ENCODE measurements around the gene CTBS. TPM values are rescaled to one million over a fixed set of nuclear protein-coding genes. Genes with fewer than 3 reads are reported as not detected.
A peak's percentile ranks its signal among the peaks of the same experiment; 100 is the strongest.
"Not testable (repeated sequence)": the region's sequence is repeated elsewhere in the genome, so short reads cannot be mapped to it uniquely, and the experiment has no call there.

CTBS gene
- total RNA-seq, 1 experiment from 2014 or later: 4.7 TPM

- no peak for DNase-seq (ENCODE audit: low read depth)
These were observed 12.9 kb upstream of the CTBS start for GRCh38 chr1:84587099-84587498.

- DNase-seq (ENCODE audit: low read depth): no peak
These were observed 11.6 kb upstream of the CTBS start for GRCh38 chr1:84585803-84586202.

DNA sequence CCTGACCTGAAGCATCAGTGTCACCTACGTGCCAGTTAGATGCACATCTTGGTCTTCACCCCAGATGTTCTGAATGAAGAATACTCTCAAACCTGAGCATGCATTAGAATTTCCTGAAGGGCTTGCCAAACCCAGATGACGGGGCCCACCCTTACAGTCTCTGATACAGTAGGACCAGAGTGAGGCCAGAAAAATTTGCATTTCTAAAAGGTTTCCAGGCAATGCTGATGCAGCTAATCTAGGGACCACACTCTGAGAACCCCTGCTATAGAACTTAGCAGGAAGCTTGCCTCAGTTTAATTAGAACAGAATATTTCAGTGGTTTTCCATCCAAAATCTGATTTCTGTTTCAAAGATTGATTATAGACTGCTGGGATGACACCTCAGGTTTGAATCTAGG, 9.9 kb upstream of the CTBS start:
- no peak for DNase-seq (ENCODE audit: low read depth)

DNA sequence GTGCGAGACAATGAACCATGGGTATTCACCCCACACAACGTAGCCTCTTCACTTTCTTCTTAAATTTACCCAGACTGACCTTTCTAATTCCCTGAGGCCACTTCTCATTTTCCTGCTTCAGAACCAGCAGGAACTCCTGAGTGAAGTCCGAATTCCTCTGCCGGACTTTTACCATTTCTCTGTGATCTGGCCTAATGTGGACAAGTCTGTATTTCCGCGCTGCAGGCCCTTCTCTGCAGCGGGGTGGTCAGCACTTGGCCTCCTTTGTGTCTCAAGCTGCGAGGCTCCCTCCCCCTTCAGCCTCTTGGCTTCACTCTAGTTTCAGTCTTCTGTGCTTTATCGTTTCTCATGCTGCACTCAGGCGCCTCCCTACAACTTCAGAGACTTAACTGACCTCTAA, 9.4 kb upstream of the CTBS start:
- DNase-seq (ENCODE audit: low read depth): no peak

DNA sequence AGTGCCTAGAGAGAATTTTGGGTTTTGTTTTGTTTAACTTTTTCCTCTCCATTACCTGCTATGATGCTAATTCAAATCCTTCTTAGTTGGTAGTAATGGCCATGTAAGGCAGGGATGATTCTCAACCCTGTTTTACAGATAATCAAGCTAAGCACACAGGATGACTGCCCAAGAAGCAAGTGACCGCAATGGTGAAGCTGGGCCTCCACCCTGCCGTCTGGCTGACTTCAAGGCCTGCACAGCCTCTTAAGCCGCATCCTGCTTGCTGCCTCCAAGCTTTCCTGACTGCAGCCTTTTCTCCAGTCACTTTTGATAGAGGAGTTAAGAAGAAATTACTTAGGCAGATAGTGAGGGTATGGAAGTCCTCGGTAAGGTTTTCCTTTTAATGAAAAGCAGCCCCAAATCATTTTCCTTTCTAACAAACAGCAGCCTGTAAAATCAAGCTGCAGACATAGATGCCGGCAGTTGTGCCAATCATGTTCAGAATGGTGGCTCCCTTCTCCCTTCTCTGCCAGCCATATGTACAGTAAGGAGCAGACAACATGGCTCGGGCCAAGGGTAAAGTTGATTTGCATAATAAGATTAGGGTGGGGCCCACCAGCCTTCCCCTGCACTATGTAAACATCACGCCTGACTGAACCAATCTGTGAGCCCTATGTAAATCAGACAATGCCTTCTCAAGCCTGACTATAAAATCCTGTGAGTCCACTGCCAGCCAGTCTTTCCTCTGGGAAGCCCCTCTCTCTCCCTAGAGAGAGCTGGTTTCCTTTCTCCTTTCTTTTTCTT, 8.8 kb upstream of the CTBS start:
- DNase-seq (ENCODE audit: low read depth): no peak

- no peak for DNase-seq (ENCODE audit: low read depth)
These were observed 7.4 kb upstream of the CTBS start for GRCh38 chr1:84581648-84582047.

DNA sequence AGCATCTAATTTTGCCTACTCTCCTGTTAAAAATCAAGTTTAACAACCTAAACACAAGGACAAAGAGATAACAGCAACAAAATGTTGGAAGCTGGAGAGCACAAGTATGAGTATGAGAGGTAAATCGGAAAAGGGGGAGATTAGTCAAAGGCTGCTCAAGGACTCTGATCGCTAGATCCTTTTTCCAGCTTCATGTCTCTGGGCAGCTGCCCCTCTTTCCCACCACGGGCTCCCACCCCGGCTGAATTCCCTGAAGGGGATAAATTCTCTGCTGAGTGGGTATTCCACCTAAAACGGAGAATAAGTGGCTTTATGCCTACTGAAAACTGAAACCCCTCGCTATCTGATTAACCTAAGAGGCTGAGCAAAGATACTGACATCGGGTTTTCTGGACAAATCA, 696 bp upstream of the CTBS start:
- no peak for DNase-seq (ENCODE audit: low read depth)

DNA sequence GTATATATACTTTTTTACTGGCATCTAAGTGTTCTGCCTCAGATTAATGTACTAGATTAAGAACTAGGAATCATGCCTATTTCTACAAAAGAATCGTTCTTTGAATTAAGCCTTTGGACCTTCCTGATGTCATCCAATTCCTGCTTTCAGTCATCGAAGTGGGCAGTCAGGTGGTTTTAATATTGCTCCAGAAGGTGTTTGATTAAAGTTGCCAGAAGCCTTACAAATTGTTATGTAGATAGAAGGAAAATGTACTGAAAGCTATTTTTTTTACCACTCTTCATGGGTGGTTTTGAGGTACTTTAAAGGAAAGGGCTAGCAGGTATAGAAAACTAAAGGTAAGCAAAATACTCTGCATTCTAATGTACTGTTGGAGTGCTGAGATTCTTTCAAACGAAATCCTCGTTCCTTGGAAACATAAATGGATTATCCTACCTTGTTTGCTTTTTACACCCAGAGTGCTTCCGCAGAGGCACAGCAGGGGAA, 716 bp downstream of the CTBS start:
- DNase-seq (ENCODE audit: low read depth): no peak

DNA sequence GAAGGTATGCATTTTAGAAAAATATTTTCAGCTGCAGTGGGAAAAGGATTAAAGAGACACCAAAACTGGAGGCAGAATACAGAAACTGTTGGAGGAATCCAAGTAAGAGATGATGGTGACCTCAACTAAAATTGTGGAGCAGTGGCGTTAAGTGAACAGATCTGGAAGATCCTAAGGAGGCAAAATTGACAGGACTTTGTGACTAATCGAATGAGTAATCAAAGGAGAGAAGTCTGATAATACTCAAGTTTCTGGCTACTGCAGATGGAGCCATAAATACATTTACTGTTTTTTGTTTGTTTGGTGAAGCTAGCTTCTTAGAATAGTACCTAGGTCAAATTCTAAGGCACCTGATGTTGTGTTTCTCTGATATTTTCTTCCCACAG, 3.1 kb downstream of the CTBS start:
- DNase-seq (ENCODE audit: low read depth): peak; percentile 39

DNA sequence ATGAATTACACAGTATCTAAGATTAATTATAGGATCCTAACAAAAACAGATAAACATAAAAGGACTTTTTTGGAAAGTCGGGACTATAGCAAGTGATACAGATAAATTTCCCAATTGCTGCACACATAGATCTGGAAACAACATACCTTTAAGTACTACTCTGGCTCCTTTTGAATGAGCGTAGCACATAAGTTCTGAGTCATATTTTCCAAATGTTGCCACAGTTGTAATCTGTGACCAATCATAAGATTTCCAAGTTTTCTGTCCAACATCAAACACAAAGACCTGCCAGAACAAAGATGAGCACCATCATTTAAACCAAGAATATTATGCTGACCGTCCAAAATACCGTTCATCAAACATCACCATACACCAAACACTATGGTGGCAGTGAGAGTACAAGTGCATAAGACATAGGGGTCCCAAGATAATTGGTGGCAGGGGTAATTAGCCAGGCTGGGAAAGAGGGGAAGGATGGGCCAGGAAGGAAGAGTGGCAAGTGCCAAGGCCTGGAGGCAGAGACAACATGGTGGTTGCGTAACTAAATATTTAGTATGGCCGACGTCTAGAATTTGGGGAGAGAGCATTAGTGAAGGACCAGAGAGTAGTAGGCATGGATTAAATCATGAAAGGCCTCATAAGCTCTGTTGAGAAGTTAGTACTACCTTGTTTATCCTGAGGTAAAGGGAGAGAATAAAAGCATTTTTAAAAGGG, 3.6 kb downstream of the CTBS start:
- no peak for DNase-seq (ENCODE audit: low read depth)

- DNase-seq (ENCODE audit: low read depth): no peak
These were observed 5.0 kb downstream of the CTBS start for GRCh38 chr1:84569216-84569615.

DNA sequence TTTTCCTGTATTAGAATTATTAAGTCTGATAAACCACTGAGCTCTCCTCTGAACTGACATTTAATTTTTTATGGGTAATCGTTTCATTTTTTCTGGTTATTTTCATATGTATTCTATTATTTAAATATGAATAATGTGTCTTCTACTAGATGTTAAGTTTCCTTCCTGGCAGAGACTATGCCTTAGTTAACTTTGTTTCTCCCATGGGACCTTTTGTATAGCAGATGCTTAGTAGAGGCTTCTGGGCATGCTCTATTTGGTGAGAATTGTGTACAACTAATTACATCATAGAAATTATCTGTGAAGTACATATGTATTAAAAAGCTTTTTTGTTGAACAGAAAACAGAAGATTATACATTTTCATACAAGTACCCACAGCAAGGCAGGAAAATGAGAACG, 23.4 kb downstream of the CTBS start:
- no peak for DNase-seq (ENCODE audit: low read depth)

DNA sequence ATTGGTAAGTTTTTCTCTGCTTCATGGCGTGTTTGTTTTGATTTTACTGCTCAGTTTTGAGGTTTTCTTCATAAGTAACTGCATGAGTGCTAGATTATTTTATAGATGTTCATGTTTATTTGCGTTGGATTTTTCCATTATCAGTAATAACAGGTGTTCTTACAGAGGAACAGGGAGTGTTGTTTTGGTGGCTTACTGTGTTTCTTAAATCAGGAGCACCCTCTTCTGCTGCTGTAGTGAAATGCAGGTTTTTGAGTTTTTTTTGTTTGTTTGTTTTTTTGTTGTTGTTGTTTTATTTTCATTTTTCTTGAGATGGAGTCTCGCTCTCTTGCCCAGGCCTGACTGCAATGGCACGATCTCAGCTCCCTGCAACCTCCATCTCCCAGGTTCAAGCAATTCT, 32.6 kb downstream of the CTBS start:
- DNase-seq (ENCODE audit: low read depth): no peak

- DNase-seq (ENCODE audit: low read depth): no peak
These were observed 33.5 kb downstream of the CTBS start for GRCh38 chr1:84540759-84541158.

DNA sequence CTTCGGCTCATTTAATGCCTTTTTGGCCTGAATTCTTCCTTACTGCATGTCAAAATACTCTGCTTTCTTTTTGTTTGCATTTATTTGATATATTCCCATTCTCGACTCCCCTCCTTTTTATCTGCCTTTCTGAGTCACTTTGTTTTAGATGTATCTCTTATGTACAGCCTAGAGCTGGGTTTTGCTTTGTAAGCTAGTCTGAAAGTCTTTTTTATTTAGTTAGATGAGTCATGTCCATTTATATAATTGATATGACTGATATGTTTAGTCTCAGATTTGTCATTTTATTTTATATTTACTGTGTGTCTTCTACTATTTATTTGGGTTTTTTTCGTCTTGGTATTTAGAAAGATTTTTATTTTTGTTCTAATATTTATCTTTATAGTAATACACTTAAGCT, 34.3 kb downstream of the CTBS start:
- peak; percentile 10 for DNase-seq (ENCODE audit: low read depth)

- no peak for DNase-seq (ENCODE audit: low read depth)
These were observed 35.6 kb downstream of the CTBS start for GRCh38 chr1:84538599-84538998.

DNA sequence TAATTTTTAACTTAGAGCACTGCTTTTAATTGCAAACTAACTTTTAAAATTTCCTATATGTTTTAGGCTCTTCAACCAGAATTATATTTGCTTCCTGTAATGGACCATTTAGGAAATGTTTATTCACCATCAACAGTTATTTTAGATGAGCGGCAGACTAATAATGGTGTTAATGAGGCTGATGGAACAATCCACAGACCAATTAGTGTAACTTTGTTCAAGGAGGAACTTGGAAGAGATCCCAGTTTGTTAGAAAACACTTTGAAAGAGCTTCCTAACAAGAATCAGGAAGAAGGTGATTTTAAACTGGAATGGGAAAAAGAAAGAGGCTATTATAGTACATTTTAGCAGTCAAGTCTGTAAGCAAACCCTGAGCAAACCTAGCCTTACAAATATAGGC, 48.5 kb downstream of the CTBS start:
- DNase-seq (ENCODE audit: low read depth): no peak

DNA sequence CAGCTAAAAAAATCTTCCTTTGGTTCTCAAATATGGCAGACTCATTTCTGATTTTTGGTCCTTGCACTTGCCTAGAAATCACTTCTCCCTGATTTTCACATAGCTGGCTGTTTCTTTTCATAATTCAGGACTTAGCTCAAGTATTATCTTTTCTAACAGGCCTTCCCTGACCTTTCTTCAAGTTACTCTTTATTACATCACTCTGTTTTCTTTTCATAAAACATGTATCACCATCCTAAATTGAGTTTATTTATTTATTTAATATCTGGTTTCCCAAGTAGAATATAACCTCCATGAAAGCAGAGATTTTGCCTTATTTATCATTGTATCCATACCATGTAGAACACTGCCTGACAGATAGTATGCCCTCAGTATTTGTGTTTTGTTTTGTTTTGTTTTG, 49.6 kb downstream of the CTBS start:
- DNase-seq (ENCODE audit: low read depth): no peak

GRCh38 chr1:84510668-84511067, 63.6 kb downstream of the CTBS start:
- no peak for DNase-seq (ENCODE audit: low read depth)

DNA sequence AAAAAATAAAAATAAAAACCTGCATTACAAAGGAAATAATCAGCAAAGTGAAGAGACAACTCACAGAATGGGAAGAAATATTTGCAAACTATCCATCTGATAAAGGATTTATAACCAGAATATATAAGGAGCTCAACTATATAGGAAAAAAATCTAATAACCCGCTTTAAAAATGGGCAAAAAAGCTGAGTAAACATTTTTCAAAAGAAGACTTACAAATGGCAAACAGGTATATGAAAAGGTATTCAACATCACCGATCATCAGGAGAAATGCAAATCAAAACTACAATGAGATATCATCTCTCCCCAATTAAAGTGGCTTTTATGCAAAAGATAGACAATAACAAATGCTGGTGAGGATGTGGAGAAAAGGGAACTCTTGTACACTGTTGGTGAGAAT, 64.1 kb downstream of the CTBS start:
- DNase-seq (ENCODE audit: low read depth): no peak

GRCh38 chr1:84509029-84509428, 65.2 kb downstream of the CTBS start:
- no peak for DNase-seq (ENCODE audit: low read depth)

DNA sequence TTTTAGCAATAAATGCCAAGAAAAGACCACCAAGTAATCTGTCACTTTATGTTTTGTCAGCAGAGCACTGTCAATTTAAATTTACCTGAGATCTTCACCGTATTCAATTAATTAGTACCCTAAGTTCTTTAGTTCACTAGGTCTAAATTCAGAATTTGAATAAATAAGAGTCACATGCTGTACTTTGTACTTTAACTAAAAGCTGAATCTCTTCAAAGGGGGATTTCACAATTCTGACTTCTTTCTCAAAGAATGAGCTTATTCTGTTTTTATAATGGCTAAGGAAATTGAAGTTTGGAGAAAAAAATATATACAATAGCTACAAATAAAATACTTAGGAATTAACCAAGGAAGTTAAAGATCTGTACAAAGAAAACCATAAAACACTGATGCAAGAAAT, 65.7 kb downstream of the CTBS start:
- no peak for DNase-seq (ENCODE audit: low read depth)

DNA sequence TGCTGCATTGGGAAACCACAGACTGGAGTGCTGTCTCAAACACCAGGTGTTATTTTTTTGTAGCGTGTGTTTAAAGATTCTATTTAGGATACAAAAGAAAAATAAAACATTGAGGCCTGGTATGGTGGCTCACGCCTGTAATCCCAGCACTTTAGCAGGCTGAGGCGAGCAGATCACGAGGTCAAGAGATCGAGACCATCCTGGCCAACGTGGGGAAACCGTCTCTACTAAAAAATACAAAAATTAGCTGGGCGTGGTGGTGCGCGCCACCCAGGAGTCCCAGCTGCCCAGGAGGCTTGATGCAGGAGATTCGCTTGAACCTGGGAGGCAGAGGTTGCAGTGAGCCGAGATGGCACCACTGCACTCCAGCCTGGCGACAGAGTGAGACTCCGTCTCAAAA, 66.4 kb downstream of the CTBS start:
- not testable (repeated sequence) for DNase-seq (ENCODE audit: low read depth)
